ENCODE data around the gene CHCT1. TPM values are rescaled to one million over a fixed set of nuclear protein-coding genes. Genes with fewer than 3 reads are reported as not detected.
A peak's percentile ranks its signal among the peaks of the same experiment; 100 is the strongest.
"Not testable (repeated sequence)": the region's sequence is repeated elsewhere in the genome, so short reads cannot be mapped to it uniquely, and the experiment has no call there.

The CHCT1 gene
- not detected for total RNA-seq
- long read RNA-seq = 0 reads

GRCh38 chr17:60422162-60422665, at the start of gene CHCT1:
Gene CHCT1 (plus strand): TSS chr17:60422489. CDS start chr17:60422593, 104 bp downstream.
- intact Hi-C loops (cut with DNase I) = no loop called here
- no peak for ATAC-seq
- no peak for DNase-seq
- no peaks in the 10 kb centered on the region for H3K9me3 ChIP-seq
- peaks cover 0 to 3% (median 0%) of the 10 kb centered on the region in 4 donors for H3K4me1 ChIP-seq
- H3K36me3 ChIP-seq = no peaks in the 10 kb centered on the region
- no peaks in the 10 kb centered on the region for H3K27me3 ChIP-seq
- H3K27ac ChIP-seq = peak within 1 kb of the TSS in 1 of 3 donors; percentile 49
- H3K4me3 ChIP-seq = peak within 1 kb of the TSS; percentile 46 to 50 (median 49)
- TF ChIP-seq POLR2A (IDR thresholded peaks at IDR 0.05) (no peak), CTCF (IDR thresholded peaks at IDR 0.05) (no peak)
- WGBS (ENCODE audit: insufficient coverage, low coverage, low lambda C conversion rate, missing lambda C conversion rate) = 60% methylated on average over 14 of the region's 18 CpGs

- peak in 1 of 4 donors; percentile 55 for ATAC-seq
- DNase-seq = no peak
- Histone ChIP-seq H3K27me3 (no peaks in the 10 kb centered on the region), H3K4me3 (no peak overlapping the region), H3K36me3 (no peaks in the 10 kb centered on the region), H3K9me3 (no peaks in the 10 kb centered on the region), H3K4me1 (peaks cover 0 to 12% (median 4%) of the 10 kb centered on the region in 4 donors), H3K27ac (no peak overlapping the region)
- WGBS (ENCODE audit: insufficient coverage, low coverage, low lambda C conversion rate, missing lambda C conversion rate) = 91% methylated on average over 5 of the region's 6 CpGs
- intact Hi-C loops (cut with DNase I) = no loop called here
- TF ChIP-seq CTCF (IDR thresholded peaks at IDR 0.05) (no peak), POLR2A (IDR thresholded peaks at IDR 0.05) (no peak)
These were observed 49.4 kb upstream of the CHCT1 start for GRCh38 chr17:60372790-60373483.

- ATAC-seq; H3K4me3 ChIP-seq; H3K27me3 ChIP-seq; H3K9me3 ChIP-seq; DNase-seq; intact Hi-C loops (cut with DNase I); H3K36me3 ChIP-seq; H3K4me1 ChIP-seq; H3K27ac ChIP-seq: not testable (repeated sequence)
- WGBS (ENCODE audit: insufficient coverage, low coverage, low lambda C conversion rate, missing lambda C conversion rate) = 100% methylated on average over 1 of the region's 1 CpG
These were observed 44.1 kb upstream of the CHCT1 start for GRCh38 chr17:60378187-60378586.

GRCh38 chr17:60379461-60379860, 42.8 kb upstream of the CHCT1 start:
- DNase-seq; H3K27ac ChIP-seq; H3K4me3 ChIP-seq; H3K9me3 ChIP-seq; ATAC-seq; H3K36me3 ChIP-seq; intact Hi-C loops (cut with DNase I); H3K27me3 ChIP-seq: not testable (repeated sequence)
- H3K4me1 ChIP-seq = peaks cover 0 to 14% (median 0%) of the 10 kb centered on the region in 4 donors
- 37% methylated on average over 2 of the region's 3 CpGs for WGBS (ENCODE audit: insufficient coverage, low coverage, low lambda C conversion rate, missing lambda C conversion rate)

- no peak overlapping the region for H3K27ac ChIP-seq
- no peaks in the 10 kb centered on the region for H3K27me3 ChIP-seq
- no peak for DNase-seq
- intact Hi-C loops (cut with DNase I) = no loop called here
- 60% methylated on average over 2 of the region's 4 CpGs for WGBS (ENCODE audit: insufficient coverage, low coverage, low lambda C conversion rate, missing lambda C conversion rate)
- peaks cover 0 to 34% (median 3%) of the 10 kb centered on the region in 4 donors for H3K4me1 ChIP-seq
- TF ChIP-seq POLR2A (IDR thresholded peaks at IDR 0.05) = no peak
- TF ChIP-seq CTCF (IDR thresholded peaks at IDR 0.05) = no peak
- no peak overlapping the region for H3K4me3 ChIP-seq
- peaks cover 0 to 4% (median 0%) of the 10 kb centered on the region in 4 donors for H3K36me3 ChIP-seq
- peak in 1 of 4 donors; percentile 14 for ATAC-seq
- H3K9me3 ChIP-seq = no peaks in the 10 kb centered on the region
These were observed 40.3 kb upstream of the CHCT1 start for GRCh38 chr17:60381958-60382357.
